NCI-H1694 treated with DMSO at 0.1 percent for 48 hours (cell line): ENCODE measurements around the gene DENND10.
A peak's percentile ranks its signal among the peaks of the same experiment; 100 is the strongest.
"Not testable (repeated sequence)": the region's sequence is repeated elsewhere in the genome, so short reads cannot be mapped to it uniquely, and the experiment has no call there.

Experiments
- DNase-seq: peaks from one replicate; lab custom pipeline; 2025; lab: John Stamatoyannopoulos, UW

DENND10 gene, protein sequence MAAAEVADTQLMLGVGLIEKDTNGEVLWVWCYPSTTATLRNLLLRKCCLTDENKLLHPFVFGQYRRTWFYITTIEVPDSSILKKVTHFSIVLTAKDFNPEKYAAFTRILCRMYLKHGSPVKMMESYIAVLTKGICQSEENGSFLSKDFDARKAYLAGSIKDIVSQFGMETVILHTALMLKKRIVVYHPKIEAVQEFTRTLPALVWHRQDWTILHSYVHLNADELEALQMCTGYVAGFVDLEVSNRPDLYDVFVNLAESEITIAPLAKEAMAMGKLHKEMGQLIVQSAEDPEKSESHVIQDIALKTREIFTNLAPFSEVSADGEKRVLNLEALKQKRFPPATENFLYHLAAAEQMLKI

DNA sequence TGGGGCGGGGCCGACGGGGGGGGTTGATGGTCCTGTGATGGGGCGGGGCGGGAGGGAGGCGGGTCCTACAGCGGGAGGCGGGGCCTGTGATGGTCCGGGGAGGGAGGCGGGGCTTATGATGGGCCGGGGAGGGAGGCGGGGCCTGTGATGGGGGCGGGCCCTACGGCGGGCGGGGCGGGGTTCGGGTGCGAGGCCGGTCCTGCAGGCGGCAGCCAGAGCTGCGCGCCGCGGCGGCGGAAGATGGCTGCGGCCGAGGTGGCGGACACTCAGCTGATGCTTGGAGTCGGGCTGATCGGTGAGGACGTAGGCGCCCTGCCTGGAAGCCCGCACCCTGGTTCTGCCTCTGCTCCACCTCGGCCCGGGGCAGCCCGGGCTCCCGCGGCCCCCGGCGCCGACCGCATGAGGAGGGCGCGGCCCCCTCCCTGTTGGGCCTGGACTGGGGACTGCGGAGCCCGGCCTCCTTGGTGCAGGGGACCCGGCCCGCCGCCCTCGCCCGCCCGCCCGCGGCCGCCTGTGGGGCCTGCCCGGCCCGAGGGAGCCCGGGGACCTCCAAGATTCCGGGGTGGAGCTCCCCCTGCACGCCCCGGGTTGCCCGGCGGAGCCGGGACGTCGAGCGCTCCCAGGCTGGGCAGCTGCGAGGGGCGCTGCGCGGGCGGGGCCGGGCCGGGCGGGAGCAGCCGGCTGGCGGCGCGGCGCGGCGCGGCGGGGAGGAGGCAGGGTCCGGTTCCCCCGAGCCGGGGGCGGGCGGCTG is at the start of gene DENND10:
DENND10 (plus strand) TSS at position 211 of the 751 bp plus-strand sequence; CDS start at position 241, 30 bp downstream.
- no peak for DNase-seq

DNA sequence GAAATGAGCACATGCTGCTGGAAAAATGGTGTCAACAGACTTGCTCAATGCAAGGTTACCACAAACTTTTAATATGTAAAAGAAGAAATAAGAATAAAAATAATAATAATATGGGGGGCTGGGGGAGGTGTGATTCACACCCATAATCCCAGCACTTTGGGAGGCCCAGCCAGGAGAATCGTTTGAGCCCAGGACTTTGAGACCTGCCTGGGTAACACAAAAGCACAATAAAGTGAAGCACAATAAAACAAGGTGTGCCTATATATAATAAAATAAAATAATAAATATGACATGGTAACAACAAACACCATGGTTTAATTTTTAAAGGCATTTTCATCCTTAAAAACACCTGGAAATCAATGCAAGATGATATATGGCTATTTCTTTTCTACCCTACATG is 48.4 kb upstream of the DENND10 start:
- no peak for DNase-seq

DNA sequence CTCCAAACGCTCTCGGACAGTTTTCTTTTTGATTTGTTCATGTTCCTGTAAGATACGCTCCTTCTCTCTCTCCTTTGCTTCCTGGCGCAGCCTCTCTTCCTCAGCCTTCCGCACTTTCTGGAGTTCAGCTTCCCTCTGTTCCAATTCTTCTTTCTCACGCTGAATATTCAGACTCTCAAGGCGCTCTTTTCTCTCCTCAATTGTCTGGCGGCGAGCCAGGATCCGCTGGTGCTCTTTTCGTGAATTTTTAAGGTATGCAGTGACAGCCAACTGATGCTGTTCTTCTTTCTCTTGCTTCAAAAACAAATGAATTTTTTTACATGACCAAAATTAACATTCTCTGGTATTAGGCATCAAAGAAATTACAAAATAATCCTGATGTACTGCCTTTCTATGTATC is 45.9 kb upstream of the DENND10 start:
- DNase-seq, result no peak

DNA sequence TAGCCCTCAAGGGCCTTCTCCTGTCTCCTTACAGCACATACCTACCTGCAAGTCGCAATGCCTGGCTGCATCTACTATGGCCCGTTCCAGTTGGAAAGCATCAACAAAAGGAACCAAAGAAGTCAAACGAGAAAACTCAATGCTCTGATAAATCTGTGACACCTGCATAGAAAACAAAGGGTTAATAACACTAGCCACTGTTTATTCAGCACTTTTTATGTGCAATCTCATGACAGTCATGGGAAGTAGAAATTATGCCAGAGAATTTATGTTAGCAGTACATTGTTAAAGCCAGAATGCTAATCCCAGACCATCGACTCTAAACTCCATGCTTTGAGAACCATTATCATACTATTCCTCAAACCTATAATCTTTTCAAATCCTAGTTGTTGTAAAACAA is 44.4 kb upstream of the DENND10 start:
- no peak for DNase-seq

DNA sequence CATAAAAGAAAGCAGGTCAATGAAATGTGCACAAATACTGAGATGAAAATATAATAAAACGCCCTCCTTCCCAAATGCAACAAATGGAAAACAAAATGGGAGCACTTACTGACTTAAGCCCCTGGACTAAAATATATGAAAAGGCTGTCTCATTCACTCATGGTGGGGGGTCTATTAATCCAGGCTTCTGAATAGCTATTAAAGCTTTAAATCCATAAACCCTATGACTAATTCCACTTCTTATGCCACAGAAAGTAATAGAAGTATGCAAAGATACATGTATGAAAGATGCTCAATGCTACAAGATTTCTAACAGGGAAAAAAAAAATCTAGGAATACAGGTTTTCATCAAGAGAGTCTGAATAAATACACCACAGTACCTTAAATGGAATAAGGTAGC is 43.8 kb upstream of the DENND10 start:
- DNase-seq, result no peak

DNA sequence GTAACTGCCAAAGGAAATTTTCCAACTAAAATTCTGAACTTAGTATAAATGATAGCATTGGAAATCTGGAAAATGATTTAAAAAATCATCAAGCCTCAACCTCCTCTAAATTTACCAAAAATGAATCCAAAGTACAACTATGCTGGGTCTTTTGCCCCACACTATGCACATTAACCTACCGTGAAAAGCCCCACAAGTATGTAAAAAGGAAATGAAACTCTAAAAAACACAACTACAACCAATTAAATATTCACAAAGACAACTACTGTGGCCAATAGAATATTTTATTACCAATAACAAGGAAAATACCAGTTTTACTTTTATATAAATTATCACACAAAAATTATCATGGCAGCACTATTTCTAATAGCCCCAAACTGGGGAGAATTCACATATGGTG is 42.6 kb upstream of the DENND10 start:
- DNase-seq, result no peak

DNA sequence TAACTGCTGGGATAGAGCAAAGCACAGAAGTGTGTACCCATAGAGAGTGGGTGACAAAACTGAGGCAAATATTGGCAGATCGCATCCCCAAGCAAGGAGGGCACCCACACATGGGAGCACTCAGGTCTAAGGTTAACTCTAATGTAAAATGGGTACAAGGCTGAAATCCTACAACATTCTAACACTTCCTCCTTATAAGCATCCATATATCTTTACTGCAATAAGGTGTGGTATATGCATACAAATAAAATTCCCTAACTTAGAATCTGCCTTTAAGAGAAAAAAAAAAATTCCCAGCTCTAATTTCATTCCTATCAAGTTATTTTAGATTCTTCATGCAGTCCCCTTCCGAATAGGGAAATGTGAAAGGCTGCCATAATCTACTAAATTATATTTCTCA is 42.0 kb upstream of the DENND10 start:
- DNase-seq, result no peak

DNA sequence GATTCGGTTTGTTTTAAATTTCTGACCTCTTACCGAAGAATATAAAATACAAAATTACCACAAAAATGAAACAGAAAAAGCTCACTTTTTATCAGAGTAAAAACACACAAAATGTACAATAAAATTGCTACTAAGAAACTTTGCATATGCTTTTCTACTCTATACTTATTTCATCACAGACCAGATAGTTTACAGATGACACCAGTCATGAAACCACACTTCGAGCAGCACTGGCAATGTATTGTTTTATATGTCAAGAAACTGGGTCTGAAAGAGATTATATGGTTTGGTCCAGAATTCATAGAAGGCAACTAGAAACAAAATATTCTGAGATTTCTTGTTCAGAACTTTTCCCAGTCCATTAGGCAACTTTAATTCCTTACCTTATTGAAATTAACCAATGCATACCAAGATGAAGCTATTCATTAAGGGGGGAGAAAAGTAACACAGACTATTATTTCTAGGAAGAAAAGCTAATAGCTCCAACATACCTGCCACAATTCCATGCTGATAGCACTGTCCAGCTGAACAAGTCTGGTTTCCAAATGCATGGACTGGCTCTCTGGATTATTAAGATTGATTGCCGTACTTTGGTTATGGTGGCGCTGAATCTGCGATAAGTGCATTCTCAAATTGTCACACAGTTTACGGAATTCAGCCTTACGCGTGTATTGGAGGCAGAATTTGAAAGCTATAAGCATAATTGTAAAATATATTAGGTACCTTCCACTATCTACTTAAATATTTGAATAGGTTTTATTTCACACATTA is 33.3 kb upstream of the DENND10 start:
- no peak for DNase-seq

DNA sequence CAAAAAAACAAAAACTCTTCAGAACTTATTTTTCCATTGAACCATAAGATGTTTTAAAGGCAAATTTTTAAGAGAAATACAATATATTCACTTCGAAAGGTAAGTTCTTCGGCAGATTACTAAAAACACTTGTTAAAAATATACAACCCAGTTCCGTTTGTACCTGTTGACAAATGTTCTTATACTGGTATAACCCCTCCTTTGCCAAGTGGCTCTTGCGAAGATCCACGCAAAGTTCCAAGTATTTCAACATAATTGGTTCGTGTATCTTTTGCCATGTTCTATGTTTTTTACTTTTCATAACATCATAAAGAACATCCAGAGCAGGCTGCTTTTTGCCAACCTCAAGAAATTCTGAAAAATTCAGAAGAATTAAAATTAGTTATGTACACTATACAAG is 30.3 kb upstream of the DENND10 start:
- no peak for DNase-seq

DNA sequence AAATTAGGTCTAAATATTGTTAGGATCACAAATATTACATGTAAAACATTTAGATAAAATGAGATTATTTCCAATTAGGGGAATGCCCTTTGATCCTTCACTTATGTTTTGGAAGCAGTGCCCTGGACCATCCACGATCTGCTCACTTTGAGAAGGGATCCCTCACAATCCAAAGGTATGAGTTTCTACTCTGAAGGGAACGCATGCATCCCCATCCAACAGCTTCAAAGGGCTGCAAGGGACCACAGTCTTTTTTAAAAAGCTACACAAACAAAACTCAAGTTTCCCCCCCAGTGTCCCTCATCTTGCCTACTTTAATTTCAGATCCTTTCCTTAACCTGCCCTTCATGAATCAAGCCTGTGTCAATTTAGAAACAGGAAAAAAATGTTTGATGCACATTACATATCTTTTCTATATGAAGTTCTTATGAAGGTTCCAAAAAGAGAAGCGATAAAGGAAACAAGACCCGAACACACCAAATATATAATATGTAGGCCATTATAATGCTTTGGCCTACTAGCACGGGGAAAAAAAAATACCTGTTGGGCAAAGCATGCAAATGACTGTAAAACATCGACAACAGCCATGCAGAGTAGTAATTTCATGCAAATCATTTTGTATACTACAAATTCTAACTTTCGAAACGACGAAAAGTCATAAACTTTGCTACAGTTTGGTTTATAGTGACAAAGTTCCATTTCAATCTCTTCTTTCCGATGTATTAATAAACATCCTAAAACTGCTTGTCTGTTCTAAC is 25.3 kb upstream of the DENND10 start:
- no peak for DNase-seq

DNA sequence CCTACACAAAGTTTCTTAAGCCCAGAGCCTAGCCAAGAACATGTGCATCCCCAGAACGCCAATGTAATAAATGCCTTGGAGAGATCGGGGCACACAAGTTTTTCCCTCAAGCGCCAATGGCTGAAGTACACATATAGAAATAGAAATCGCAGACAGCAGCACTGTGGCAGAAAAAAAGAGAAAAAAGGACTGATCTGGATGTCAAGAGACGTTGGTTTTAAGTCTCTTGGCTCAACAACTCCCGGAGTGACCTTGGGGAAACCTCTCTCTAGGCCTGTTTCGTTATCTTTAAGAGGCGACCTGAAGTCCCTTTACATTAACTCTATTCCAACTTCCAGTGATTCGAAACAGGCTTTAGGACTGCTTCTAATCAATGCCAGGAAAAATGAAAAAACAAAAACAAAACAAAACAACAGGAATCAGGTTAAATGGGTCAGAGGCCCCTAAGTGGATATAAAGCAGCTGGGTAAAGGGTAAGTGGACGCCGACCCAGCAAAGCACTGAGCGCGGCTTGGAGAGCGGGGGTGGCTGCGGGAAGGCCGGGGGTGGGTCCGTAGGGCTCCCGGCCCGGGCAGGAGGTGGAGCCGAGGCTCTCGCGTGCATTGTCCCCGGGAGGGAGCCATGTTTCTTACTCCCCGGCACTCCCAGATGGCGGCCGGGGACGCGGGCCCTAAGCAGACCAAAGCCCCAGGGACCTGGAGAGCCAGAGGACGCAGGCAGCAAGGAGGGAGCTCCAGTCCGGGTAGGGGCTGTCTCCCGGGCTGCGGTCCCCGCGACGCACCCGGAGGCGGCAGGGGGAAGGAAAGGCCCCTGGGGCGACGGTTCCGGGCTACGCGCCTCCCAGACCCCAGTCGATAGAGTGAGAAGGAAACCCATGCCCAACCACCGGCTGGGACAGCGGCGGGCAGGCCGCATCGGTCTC is 24.1 kb upstream of the DENND10 start:
- no peak for DNase-seq

DNA sequence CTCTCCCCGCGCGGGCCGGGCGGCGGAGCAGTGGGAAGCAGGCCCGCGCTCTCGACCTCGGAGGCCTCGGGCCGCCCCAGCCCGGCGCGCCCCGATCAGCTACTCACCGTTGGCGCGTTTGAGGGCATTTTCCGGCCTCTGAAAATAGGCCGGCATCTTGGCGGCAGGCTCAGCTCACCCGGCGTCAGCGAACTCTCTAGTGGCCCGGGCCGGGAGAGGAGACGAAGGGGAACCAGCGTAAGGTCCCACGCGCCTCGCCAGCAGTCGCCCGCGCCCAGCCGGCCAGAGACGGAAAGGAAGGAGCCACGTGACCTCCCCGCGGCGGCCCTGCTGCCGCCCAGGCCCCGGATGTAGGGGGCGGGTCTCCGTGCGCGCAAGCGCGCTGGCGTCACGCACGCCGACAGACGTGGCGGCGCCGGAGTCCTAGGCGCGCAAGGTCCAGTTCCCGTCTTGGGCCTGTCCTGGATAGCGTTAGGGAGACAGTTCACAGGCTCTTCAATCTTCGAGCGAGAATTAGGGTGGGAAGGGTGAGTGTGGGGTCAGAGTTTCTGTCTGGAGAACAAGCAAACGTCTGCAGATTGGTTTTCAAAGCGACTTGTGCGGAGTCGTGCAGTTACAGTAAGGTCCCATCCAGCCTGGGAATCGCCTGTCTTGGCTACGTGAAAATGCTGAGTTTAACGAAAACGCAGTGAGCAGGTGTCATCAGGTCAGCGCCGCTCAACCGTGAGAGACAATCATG is 23.2 kb upstream of the DENND10 start, which contains the start of gene EIF3A:
EIF3A (minus strand) TSS at position 297 of the 739 bp plus-strand sequence; CDS start at position 156, 141 bp downstream.
- DNase-seq, result peak; percentile 35

DNA sequence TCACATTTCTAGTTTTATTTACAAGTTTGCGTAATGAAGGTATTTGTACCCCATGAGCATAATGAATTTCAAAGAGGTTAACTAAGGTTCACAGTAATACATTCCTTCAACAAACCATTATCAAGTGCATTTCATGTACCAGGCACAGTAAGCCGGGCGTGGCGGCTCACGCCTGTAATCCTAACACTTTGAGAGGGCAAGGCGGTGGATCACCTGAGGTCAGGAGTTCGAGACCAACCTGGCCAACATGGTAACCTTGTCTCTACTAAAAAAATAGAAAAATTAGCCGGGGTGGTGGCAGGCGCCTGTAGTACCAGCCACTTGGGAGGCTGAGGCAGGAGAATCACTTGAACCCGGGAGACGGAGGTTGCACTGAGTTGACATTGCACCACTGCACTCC is 19.0 kb upstream of the DENND10 start:
- DNase-seq, result no peak

DNA sequence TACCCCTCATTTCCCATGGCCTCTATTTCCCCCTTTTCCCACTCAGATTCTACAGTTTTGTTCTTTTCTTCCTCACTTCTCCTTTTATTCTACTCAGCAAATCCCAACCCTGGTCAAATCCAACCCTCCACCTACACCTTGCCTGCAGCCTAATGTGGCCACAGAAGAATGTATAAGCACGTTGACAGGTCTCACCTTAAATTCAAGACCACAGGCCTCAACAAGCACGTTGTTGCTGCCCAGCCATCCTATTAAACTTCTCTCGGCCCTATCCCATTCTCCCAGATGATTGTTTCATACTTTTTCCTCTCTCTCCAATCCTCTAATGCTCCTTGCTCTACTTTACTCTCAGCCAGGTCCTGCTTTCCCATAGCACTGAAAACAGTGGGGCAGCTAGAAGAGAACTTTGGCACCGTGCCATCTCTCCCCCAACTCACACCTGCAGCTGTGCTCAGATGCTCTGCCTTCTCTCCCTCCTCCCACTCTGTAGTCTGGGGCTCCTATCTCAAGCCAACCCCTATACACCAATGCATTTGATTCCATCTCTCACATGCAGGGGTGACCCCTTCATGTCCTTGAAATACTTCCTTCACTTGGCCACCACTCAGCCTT is 16.5 kb upstream of the DENND10 start:
- DNase-seq, result no peak

DNA sequence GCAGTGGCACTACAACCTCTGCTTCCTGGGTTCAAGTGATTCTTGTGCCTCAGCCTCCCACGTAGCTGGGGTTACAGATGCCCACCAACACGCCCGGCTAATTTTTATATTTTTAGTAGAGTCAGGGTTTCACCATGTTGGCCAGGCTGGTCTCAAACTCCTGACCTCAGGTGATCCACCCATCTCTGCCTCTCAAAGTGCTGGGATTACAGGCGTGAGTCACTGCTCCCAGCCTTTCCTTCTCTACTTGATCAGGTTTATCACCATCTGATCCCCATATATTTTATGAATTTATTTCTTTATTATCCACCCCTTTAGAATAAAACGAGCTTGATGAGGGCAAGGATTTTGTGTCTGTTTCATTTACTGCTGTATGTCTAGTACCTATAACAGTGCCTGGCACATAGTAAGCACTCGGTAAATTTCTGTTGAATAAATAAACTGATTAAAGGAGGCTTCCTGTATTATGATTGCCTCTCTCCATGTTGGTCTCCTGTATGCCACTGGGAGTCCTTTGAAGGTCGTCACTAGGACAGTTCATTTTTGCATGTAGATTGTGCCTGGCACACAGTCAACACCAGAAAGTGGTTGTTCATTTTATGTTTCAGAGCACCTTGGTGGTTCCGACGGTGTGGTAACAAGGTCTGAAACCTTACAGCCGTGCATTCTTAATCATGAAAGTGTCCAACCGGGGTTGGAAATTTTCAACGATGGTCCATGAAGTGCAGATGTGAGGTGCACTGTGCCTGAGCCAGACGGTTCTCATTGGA is 13.7 kb upstream of the DENND10 start:
- DNase-seq, result no peak

DNA sequence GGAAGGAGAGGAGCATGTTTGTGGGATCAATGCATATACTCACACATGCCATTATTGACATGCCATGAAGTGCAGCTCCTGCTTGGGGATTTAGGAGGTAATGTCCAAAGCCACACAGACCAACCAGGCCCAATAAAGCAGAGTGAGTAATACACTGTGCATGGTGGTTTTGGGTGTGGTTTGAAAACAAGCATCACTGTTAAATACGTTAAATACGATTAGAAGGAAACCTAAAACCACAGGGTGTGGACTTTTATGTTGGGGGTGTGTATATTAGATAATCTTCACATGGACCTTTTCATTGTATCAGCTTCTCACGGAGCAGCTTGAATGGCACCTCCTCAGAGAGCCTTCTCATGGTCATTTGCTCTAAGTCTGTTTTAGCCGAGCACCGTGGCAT is 12.9 kb upstream of the DENND10 start:
- no peak for DNase-seq

DNA sequence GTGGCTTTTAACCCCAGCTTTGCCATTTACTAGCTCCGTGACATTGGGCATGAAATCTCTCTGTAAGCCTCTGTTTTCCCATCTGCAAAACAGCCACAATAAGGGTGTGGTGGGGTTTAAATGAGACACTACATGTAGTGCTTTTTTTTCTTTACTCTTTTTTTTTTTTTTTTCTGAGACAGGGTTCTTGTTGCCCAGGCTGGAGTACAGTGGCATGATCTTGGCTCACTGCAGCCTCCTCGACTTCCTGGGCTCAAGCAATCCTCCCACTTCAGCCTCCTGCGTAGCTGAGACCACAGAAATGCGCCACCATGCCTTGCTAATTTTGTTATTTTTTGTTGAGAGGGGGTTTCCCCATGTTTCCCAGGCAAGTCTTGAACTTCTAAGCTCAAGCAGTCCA is 8.3 kb upstream of the DENND10 start:
- DNase-seq, result no peak

DNA sequence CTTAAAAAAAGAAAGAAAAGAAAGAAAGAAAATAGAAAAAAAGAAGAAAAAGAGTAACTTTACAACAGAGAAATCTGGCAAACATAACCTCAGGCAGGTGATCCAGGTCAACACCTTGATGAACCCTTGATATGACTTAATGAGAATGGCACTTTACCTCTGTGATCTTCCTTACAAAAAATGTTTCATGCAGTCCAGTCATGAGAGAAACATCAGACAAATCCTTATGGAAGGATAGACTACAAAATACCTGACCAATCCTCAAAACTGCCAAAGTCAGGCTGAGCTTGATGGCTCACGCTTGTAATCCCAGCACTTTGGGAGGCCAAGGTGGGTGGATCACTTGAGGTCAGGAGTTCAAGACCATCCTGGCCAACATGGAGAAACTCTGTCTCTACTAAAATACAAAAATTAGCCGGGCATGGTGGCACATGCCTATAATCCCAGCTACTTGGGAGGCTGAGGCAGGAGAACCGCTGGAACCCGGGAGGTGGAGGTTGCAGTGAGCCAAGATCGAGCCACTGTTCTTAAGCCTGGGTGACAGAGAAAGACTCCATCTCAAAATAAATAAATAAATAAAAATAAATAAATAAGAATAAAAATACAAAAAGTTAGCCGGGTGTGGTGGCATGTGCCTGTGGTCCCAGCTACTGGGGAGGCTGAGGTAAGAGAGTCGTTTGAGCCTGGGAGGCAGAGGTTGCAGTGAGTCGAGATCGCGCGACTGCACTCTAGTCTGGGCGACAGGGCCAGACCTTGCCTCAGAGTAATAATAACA is 7.1 kb upstream of the DENND10 start:
- not testable (repeated sequence) for DNase-seq
